ENCODE results near the gene ATP8B1.

ATP8B1 gene

GRCh38 chr18:57816208-57816954 lies 13.3 kb upstream of the ATP8B1 start:
- no peak for DNase-seq

- DNase-seq = no peak
These were observed 11.4 kb upstream of the ATP8B1 start for GRCh38 chr18:57814555-57814954.

DNA sequence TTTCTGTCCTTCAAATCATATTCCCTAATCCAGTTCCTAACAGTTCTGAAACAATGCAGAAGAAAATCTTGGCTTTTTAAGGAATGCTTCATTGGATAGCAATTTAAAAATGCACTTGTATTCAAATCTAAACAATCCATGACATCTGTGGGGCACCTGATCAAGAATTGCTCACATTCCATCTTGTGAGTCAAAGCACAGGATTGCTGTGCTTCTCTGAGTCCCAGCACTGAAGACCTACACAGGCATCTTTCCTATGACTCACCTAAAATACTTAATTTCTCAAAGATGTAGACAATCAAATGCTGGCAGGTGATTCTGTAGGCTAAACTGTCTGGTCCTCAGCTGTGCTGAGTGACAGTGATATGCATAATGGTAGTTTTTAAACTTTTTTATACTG lies 10.1 kb upstream of the ATP8B1 start:
- DNase-seq = no peak

DNA sequence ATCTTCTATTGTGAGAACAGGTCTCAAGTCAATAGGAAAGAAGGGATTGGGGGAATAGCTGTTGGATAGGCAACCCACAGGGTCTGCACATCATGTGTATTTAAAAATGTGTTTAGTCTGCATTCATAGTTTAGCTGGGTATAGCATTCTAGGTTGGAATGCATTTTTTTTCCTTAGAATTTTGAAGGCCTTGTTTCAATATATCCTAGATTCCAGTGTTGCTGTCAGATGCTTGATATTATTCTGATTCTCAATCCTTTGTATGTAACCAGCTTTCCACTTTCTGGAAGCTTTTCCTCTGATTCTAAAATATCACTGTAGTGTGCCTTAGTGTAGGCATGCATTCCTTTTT lies 9.0 kb upstream of the ATP8B1 start:
- no peak for DNase-seq

DNA sequence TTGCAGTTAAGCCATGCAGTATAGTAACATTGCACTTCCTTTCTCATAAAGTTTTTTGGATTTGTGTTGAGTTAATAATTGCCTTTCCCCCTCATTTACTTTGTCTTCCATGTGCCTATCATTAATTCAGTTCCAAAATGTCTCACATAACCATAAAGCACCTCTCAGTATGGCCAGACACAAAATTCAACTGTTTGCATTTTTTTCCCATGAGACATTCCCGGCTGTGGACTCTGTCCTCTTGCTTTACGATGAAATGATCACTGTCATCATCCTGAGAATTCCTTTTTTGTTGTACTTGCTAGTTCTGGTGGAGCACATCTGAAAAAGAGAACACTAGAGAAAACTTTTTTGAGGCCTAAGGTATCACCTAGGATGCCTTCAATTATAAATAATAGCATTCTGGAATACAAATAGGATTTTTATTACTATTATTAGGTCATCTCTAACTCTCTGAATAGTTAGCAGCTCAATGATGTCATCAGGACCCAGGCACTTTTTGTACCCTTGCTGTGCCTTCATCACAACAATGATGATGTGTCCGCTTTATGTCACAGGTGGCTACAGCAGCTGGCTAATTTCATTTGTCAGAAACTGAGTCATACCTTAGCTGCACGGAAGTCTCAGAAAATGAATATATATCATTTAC lies 8.5 kb upstream of the ATP8B1 start:
- DNase-seq = no peak

DNA sequence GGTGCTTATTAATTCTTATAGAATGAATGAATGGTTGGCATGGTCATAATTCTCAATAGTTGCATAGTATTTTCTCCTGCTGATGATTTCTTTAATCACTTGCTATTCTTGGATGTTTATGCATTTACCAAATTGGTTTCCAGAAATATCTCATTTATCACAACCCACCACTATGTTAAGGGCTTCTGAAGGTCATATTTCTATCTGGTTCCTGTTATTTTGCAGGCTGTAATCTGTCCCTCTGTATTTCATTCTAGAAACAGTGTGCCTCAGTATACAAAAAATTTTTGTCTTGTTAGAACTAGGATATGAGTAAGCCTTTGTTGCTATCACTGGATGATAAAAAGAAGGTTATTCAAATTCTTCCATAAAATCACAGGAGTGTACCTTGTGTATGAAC lies 6.1 kb upstream of the ATP8B1 start:
- no peak for DNase-seq

GRCh38 chr18:57807336-57808117 lies 4.4 kb upstream of the ATP8B1 start:
- DNase-seq = no peak

DNA sequence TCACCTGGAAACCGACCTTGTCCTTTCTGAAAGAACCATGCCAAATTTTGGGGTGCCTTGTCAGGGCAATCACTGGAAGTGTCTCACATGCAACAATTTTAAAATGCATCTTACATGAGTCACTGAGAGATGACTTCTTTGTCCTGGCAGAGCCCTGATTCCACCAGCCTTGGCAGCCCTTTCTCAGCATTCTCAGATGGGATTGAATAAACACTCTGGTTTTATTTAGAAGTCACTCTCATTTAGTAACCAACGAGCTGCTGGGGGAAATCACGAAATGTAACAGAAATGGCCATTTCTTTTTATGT lies 3.8 kb upstream of the ATP8B1 start:
- no peak for DNase-seq

- no peak for DNase-seq
These were observed 3.3 kb upstream of the ATP8B1 start for GRCh38 chr18:57806201-57806977.

DNA sequence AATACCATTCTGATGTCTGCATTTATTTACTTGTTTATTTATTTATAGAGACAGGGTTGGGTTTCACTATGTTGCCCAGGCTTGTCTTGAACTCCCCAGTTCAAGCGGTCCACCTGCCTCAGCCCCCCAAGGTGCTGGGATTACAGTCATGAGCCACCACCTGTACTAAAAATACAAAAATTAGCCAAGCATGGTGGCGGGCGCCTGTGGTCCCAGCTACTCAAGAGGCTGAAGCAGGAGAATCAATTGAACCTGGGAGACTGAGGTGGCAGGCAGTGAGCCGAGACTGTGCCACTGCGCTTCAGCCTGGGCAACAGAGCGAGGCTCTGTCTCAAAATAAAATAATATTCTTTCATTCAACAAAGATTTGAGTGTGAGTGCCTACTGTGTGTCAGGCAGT lies 2.0 kb upstream of the ATP8B1 start:
- no peak for DNase-seq

DNA sequence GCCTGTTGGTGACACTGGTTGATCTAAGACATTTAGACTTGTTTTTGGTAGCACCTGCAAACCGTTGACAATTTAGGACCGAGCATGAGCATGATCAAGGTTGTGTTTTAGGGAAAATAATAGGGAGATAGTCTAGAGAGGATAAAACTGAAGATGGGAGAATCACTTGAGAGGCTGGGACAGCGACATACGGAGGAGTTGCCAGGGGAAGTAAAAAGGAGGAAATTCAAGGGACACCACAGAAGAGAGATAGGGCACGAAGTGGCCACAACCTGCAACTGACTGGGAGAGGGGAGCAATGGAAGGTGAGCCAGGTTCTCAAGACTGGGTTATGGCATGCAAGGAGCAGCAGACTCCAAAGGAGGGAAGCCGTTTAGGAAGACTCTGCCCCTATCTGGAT lies 1.4 kb upstream of the ATP8B1 start:
- DNase-seq = no peak

- DNase-seq = no peak
These were observed 657 bp downstream of the ATP8B1 start for GRCh38 chr18:57802213-57803102.

DNA sequence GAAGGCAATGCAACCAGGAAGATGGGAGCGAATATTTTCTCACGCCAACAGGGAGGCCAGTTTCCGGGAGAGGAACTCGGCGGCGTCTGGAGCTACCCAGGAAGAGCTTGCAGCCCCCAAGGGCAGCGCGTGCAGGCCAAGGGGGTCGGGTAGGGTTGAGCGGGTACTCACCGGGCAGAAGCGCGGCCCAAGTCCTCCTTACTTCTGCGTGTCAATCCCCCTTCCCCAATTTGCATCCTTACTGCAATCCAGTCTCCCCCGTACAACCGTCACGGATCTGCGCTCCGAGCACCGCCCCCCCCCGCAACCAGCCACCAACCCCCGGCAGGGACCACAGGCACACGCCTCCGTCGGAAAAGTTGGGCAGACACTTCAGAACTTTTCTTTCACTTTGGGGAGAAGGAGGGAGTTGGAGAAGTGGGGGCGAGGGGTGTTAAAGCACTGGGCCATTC lies 1.3 kb downstream of the ATP8B1 start:
- DNase-seq = no peak

- DNase-seq = no peak
These were observed 1.8 kb downstream of the ATP8B1 start for GRCh38 chr18:57801325-57801724.

- no peak for DNase-seq
These were observed 4.3 kb downstream of the ATP8B1 start for GRCh38 chr18:57798713-57799373.

DNA sequence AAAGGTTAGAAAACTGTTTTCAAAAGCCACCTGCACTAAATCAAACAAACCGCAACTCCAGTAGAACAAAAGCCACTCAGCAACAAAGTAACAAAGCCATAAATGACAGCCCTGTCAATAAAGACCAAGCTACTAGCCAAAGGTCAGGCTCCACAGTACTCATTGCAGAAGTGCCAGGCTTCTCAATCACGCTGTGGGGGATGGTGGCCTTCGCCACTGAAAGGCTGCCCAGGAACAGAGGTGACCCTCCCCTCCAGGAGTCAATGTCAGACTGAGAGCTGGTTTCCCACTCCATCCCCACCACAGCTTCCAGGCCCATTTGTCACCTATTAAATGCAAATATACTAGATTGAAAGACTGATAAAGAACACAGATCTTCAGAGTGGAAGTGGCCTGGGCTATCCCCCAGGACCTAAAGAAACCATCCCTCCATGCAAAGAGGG lies 5.9 kb downstream of the ATP8B1 start:
- DNase-seq = no peak

DNA sequence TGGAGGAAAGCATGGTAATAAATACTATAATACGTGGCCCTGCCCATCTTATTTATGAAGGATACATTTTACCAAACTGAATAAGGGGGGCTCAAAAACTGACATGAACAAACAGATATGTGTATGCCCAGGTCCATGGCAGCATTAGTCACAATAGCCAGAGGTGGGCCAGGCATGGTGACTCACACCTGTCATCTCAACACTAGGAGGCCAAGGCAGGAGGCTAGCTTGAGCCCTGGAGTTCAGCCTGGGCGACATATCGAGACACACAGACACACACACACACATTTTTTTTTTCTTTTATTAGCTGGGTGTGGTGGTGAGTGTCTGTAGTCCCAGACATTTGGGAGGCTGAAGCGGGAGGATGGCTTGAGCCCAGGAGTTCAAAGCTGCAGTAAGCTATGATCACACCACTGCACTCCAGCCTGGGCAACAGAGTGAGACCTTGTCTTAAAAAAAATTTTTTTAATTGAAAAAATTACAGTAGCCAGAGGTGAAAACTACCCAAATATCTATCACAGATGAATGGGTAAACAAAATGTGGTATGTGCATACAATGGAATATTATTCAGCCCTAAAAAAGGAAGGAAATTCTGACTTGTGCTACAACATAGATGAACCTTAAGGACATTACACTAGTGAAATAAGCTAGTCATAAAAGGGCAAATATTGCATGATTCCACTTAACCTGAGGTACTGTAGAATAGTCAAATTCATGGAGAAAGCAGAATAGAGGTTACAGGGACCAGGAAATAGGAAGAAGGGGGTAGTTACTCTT lies 8.0 kb downstream of the ATP8B1 start:
- DNase-seq = no peak

GRCh38 chr18:57793302-57793986 lies 9.7 kb downstream of the ATP8B1 start:
- DNase-seq = no peak

DNA sequence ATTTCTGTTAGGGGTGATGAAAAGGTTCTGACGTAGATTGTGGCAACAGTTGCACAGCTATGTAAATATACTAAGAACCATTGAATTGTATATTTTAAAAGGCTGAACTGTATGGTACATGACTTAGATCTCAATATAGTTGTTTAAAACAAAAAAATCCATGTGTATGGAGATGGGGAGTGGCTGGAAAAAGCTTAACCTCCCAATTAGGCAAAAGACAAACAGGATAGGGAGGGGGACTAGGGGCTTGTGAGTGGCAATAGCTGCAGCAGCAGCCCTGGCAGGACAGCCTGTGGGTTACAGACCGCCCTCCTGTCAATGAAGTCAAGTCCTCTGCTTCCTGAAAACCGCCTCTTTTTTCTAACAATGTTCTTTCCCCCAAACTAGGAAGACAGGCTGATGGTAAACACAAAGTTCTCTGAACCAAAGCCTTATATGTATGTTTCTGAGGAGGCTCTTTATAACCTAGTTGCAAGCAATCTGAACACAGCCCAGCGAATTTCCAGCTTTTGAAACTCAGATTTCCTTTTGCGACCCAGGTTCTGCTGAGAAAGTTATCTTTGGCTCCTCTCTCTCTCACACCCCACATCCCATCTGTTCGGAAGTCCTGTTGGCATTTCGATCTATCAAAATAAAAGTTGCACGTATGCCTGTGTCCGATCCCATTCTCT lies 10.3 kb downstream of the ATP8B1 start:
- no peak for DNase-seq

DNA sequence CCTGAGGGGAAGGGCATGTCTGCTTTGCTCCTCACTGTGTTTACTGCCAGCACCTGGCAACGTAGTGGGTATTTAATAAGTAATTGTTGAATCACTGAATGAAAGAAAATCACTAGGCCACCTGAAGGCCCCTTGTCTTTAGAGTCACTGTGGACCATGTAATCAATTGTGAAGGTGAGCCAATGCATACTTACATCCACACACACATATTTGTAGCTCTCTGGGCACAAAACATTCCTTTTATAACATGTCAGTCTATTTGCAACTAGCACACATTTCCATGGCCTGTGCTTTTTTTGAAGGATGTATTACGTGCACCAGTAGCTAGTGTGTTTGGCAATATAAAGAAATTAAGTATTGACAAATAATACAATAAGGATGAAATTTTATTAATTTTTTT lies 11.2 kb downstream of the ATP8B1 start:
- DNase-seq = no peak

All from stimulated activated naive CD4-positive, alpha-beta T cell treated with Interleukin-2 at 50 U/mL for 16 hours (primary cell).